GM19351 (cell line): Measurements from ENCODE around the gene THSD7A.

ENCODE experiments used
- ATAC-seq: cut with Tn5 transposase; IDR thresholded peaks from one replicate; pipeline ENCODE4 v1.9.1; 2021; ENCODE audit warnings: mild to moderate bottlenecking, moderate library complexity; ENCODE audit not compliant: unreplicated experiment

THSD7A gene

GRCh38 chr7:11428877-11429581 is 403.0 kb downstream of the THSD7A start:
- ATAC-seq, result no peak

- ATAC-seq, result peak; percentile 75
Observed at GRCh38 chr7:11427686-11428273, 404.2 kb downstream of the THSD7A start.

- no peak for ATAC-seq
Observed at GRCh38 chr7:11424006-11424405, 408.0 kb downstream of the THSD7A start.

- no peak for ATAC-seq
Observed at GRCh38 chr7:11420049-11420448, 411.9 kb downstream of the THSD7A start.

- no peak for ATAC-seq
Observed at GRCh38 chr7:11416641-11417458, 415.1 kb downstream of the THSD7A start.

- ATAC-seq, result no peak
Observed at GRCh38 chr7:11415101-11415500, 416.9 kb downstream of the THSD7A start.

- ATAC-seq, result no peak
Observed at GRCh38 chr7:11413901-11414300, 418.1 kb downstream of the THSD7A start.

GRCh38 chr7:11412036-11412435 is 420.0 kb downstream of the THSD7A start:
- ATAC-seq, result no peak

- no peak for ATAC-seq
Observed at GRCh38 chr7:11410656-11411644, 421.0 kb downstream of the THSD7A start.

GRCh38 chr7:11404355-11404754 is 427.6 kb downstream of the THSD7A start:
- no peak for ATAC-seq

- no peak for ATAC-seq
Observed at GRCh38 chr7:11403781-11404180, 428.2 kb downstream of the THSD7A start.

- ATAC-seq, result no peak
Observed at GRCh38 chr7:11394438-11394837, 437.6 kb downstream of the THSD7A start.

- no peak for ATAC-seq
Observed at GRCh38 chr7:11379641-11380040, 452.4 kb downstream of the THSD7A start.

GRCh38 chr7:11376529-11376928 is 455.5 kb downstream of the THSD7A start:
- no peak for ATAC-seq

- no peak for ATAC-seq
Observed at GRCh38 chr7:11374629-11375028, 457.4 kb downstream of the THSD7A start.

GRCh38 chr7:11373546-11374142 is 458.4 kb downstream of the THSD7A start:
- peak; percentile 66 for ATAC-seq

- no peak for ATAC-seq
Observed at GRCh38 chr7:11369696-11370095, 462.3 kb downstream of the THSD7A start.

GRCh38 chr7:11366118-11366517 is 465.9 kb downstream of the THSD7A start:
- ATAC-seq, result no peak

GRCh38 chr7:11358637-11359036 is 473.4 kb downstream of the THSD7A start:
- no peak for ATAC-seq

- no peak for ATAC-seq
Observed at GRCh38 chr7:11355399-11356005, 476.5 kb downstream of the THSD7A start.
